ENCODE measurements around the gene NOD2.

NOD2 gene

DNA sequence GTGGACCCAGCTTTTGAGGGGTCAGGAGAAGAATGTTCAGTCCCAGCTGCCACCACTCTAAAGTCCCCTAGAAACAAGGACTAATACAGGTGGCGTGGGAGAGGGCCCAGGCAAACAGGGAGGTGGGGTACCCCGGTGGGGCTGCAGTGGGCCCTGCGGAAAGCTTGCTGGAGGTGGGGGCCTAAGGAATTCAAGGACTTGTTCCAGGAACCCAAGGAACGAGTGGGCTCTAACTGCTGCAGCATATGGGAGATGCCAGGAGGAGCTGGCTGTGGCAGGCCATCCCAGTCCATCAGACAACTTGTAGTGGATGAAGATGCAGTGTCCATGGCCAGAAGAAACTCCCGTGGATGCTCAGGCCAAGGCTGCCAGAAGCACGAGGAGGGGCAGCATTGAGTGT is 22.9 kb upstream of the NOD2 start:
- DNase-seq (ENCODE audit: low spot score) = no peak

DNA sequence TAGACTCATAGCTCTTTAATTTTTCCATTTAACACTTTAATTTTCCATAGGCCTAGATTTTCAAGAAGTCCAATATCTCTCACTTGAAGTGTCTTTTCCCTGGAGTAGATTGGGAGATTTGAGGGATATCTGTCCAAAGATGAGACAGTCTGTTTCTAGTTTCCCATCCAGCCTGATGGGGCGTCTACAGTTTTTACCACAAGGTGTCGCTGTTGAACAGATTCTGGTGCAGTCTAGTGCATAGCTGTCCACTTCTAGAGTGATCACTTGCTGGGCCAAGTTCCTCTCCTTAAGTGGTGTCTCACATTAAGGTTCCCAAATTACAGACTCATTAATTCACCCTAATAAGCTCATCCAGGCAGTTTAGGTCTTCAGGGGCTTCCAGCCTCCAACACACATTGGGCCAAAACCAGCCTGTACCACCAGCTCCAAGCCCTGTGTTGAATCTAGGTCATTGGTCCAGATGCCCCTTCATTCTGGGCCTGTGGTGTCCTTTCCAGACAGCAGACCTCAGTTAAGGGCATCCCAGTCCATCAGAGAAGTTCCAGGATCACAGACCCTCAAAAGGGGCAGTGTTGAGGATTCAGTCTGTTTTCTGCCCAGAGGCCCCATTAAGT is 21.7 kb upstream of the NOD2 start:
- DNase-seq (ENCODE audit: low spot score) = peak; percentile 43

GRCh38 chr16:50673496-50674275 is 19.7 kb upstream of the NOD2 start:
- no peak for DNase-seq (ENCODE audit: low spot score)

DNA sequence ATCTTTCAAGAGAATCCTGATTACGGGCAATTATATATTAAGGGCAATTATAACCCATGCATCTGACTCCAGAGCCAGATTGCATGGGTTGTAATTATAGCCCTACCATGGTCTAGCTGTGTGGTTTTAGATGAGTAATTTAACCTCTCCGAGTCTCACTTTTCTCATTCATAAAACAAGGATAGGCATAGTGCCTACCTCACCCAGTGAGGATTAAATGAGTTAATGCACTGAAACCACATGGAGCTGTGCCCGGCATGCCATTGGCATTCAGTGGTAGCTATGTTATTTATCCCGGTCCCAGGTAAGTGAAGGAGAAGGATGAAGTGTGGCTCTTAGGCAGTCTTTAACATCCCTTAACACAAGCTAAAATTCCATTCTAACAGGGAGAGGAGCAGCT is 18.6 kb upstream of the NOD2 start:
- no peak for DNase-seq (ENCODE audit: low spot score)

GRCh38 chr16:50675686-50676610 is 17.5 kb upstream of the NOD2 start:
- no peak for DNase-seq (ENCODE audit: low spot score)

- DNase-seq (ENCODE audit: low spot score) = no peak
Observed at GRCh38 chr16:50676684-50677225, 16.7 kb upstream of the NOD2 start.

GRCh38 chr16:50677351-50677750 is 16.1 kb upstream of the NOD2 start:
- no peak for DNase-seq (ENCODE audit: low spot score)

GRCh38 chr16:50678531-50678930 is 14.9 kb upstream of the NOD2 start:
- DNase-seq (ENCODE audit: low spot score) = no peak

DNA sequence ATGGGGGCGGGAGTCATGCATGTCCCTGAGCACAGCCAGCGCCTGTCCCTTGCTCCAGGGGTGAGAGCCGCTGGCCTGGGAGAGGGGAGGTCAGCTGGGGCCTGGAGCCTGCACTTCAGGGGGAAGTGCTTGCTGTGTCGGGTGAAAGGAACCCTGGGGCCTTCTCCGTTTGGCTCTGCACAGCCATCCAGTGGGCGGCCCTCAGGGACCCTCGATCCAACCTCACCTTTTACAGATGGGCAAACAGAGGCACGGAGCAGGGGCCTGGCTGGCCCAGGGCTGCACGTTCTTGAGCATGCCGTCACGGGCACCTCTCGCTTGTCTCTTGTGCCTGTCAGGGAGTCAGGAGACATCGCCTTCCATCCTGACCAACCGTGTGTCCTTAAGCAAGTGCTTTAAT is 14.1 kb upstream of the NOD2 start:
- DNase-seq (ENCODE audit: low spot score) = no peak

- DNase-seq (ENCODE audit: low spot score) = no peak
Observed at GRCh38 chr16:50679676-50680555, 13.5 kb upstream of the NOD2 start.

GRCh38 chr16:50680556-50680893 is 12.9 kb upstream of the NOD2 start:
- no peak for DNase-seq (ENCODE audit: low spot score)

GRCh38 chr16:50681021-50681885 is 12.2 kb upstream of the NOD2 start, which contains the start of gene SNX20:
Gene SNX20 (minus strand): TSS chr16:50681312. CDS start chr16:50677526, 3,786 bp downstream.
- DNase-seq (ENCODE audit: low spot score) = no peak

DNA sequence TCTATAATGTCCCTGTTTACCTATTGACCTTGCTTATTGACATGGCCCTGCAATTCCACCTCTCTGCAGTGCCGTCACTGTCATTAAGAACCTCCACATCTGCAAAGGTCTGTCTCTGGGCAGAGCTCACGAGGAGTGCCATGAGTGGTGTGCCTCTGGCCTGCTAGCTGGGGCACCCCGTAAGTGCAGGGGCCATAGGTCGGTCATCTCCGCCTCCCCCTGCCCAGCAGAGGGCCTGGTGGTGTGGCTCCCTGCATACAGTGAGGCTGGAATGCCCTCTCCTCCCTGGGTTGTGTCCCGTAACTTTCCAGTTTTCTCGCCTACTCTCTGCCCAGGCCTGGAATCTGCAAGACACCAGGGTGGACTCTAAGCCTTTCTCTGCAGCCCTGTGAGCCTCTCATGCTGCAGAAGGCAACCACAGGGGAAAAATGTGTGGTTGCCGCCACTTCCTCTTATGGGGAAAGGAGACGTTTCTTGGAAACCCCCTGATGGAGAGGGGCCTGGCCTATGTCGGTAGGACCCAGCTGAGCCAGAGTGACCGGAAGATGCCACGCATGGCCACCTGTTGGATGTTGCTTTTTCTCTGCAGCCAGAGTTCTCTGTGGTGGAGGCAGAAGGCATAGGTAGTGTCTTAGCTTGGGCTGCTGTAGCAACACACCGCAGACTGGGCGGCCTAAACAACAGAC is 9.6 kb upstream of the NOD2 start:
- no peak for DNase-seq (ENCODE audit: low spot score)

DNA sequence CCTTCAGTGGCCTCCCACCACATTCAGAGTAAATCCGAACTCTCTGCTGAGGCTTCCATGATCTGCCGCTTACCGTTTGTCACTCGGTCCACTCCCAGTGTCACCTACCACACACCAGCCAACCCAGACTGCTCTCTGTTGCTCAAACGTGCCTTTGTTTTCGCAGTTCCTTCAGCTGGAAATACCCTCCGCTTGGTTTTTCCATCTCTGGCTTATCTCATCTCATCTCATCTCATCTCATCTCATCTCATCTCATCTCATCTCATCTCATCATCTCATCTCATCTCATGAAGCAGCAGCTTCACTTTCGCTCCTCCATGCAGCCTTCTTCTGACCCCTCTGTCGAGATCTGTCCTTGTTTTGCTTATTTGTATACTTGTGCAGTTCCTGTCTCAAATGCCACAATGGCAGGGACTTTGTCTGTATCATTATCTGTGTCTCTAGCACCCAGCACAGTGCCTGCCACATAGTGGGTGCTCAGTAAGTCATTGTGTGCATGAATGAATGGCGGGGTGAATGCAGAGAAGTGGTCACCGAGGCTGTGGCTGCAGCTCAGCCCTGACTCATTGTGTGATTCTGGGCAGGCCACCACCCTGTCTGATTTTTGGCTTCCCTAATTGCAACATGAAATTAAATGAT is 8.5 kb upstream of the NOD2 start:
- no peak for DNase-seq (ENCODE audit: low spot score)

- DNase-seq (ENCODE audit: low spot score) = no peak
Observed at GRCh38 chr16:50685462-50686063, 7.8 kb upstream of the NOD2 start.

DNA sequence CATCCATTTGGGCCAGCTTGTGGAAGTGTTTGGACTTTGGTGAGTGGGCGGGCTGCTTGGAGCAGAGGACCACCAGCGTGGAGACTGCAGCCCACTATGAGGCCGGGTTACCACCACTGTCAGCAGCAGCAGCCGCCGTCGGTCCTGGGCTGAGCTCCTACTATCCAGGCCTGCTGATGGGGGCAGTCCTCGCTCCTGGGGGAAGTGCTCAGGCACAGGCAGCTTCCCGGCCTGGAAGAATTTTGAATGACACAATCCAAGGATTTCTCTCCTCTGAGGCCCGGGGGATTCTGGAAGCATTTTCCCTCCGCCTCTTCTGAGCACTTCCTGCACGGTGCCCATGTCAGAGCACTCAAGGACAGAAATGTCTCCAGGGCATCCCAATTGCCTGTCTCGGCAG is 5.3 kb upstream of the NOD2 start:
- no peak for DNase-seq (ENCODE audit: low spot score)

- DNase-seq (ENCODE audit: low spot score) = no peak
Observed at GRCh38 chr16:50688867-50689266, 4.5 kb upstream of the NOD2 start.

- DNase-seq (ENCODE audit: low spot score) = no peak
Observed at GRCh38 chr16:50690177-50690576, 3.2 kb upstream of the NOD2 start.

DNA sequence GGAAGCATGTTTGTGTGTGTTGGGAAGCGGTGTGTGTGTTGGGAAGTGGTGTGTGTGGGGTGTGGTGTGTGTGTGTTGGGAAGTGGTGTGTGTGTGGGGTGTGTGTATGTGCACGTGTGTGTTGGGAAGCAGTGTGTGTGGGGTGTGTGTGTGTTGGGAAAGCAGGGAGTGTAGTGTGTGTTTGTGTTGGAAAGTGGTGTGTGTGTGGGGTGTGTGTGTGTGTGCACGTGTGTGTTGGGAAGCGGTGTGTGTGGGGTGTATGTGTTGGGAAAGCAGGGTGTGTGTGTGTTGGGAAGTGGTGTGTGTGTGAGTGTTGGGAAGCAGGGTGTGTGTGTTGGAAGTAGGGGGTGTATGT is 785 bp upstream of the NOD2 start:
- DNase-seq (ENCODE audit: low spot score) = no peak
